ENCODE measurements around the gene ALK.
"Not testable (repeated sequence)": the region's sequence is repeated elsewhere in the genome, so short reads cannot be mapped to it uniquely, and the experiment has no call there.

Gene ALK

DNA sequence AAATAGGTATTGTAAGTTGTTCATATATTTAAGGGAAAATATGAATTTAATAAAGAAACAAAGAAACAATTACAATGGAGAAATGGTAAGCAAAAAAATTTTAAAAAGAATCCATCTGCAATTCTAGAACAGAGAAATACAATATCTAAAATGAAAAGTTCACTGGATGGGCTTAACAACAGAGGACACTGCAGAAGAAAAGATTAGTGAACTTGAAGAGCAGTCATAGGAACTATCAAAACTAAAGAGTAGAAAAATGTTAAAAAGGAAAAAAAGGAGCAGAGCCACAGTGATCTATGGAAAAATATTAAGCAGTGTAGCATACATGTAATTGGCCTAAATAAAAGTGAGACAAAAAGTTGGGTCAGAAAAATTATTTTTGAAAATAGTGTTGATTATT is 83.5 kb downstream of the ALK start:
- no peak for DNase-seq

DNA sequence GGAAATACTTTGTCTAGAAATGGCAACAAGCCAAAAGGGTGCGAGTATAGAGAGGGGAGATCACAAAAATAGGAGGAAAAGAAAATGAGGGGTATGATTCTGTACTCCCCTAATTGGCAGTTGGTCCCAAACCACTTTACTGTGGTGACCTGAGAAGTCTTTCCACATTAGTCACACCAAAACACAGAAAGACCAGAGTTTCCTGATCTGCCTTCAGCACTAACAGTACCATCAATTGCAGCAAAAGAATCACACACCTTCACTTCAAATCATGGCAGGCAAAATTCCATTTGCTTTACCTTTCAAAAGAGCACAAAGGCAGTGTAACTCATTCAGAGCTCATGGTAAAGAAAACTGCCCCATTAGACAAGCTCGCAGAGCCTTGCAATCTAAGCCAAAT is 86.8 kb downstream of the ALK start:
- DNase-seq, result no peak

DNA sequence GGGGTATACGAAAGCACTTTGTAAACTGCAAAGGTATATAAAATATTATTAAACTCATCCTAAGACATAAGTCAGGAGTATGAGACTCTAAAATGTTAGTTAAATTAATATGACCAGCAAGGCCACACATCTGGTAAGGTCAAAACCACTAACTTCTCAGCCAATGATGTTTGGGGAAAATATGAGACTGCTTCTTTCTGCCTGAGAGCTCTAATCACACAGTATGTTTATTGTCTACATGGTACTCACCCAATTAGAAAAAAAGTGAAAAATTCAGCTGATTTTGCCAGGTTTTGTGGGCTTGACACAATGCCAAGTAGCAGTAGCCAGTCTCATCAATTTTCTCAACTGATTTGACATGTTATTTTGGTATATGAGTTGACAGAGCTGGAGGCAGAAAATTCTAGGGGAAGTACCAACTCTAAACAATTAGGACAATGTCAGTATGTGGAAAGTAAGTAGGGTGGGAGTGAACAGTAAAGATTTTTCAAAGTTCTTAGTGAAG is 87.3 kb downstream of the ALK start:
- no peak for DNase-seq

DNA sequence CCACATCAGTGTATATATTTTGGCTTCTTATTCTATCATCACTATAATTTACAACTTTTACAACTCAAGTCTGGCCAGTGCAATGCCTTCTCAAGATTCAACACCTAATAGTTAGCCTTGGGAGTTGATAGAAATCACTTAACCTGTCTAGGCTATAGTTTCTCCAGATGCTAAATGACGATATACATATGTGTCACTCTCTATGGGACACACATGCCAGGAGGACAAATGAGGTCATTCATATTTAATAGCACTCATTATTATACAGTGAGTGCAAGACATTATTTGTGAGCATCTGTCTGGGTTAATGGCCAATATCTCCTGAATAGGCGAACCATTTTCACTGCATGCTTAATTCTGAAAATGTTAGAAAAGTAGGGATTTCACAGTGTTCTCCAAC is 89.8 kb downstream of the ALK start:
- no peak for DNase-seq

DNA sequence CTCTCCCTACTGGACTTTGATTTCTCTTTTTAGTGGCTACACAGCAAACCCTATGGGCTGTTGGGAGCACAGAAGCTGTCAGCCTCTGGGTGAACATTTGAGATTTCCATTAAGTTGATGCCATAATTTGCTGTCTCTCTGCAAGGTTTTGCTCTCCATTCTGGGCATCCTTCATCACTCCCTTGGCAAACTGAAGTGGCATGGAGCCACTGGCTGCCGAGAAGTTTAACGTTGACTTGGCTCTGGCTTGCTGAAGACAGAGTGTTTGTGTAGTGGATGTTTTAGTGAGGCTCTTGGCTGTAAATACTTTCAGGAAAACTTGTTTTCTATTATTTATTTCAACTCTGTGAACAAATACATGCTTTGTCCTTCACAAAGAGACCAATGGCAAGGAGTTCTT is 91.5 kb downstream of the ALK start:
- no peak for DNase-seq

DNA sequence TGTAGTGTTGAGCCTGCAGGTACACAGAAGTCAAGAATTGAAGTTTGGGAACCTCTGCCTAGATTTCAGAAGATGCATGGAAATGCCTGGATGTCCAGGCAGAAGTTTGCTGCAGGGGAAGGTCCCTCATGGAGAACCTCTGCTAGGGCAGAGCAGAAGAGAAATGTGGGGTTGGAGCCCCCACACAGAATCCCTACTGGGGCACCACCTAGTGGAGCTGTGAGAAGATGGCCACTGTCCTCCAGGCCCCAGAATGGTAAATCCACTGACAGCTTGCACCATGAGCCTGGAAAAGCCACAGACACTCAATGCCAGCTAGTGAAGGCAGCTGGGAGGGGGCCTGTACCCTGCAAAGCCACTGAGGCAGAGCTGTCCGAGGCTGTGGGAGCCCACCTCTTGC is 97.2 kb downstream of the ALK start:
- DNase-seq, result not testable (repeated sequence)

DNA sequence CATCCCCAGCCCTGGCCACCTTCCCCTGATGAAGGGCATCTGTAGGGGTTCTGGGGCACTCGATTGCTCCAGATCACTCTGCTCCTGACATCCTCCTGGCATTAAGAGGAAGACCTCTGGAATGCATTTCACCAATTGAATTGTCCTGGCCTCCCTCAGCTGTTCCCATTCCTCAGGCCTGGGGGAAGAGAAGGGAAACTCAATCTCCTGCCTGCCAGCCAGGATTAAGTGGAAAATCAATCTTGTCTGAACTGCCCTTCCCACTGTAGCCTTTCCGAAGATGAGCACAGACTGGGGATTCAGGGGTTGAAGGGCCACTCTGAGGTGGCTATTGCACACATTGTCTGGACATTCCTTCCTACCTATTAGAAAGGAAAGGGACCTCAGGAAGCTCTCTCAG is 99.8 kb downstream of the ALK start:
- DNase-seq, result no peak

DNA sequence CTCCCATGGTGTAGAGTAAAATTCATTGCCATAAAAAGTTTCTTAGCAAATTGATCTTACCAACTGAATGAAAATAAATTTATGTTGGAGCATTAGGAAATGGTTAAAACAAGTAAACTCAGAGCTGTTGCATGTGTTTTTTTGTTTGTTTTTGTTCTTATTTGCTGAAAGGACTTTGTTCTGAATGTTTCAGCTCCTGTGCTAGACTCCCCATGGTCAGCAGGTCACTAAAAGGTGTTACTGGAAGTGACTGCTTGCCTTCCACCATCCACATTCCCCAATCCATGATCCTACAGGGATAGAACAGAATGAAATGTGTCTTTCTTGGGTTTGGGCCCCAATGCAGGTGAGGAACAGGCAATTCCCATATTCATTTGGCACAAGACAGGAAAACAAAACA is 101.8 kb downstream of the ALK start:
- no peak for DNase-seq

DNA sequence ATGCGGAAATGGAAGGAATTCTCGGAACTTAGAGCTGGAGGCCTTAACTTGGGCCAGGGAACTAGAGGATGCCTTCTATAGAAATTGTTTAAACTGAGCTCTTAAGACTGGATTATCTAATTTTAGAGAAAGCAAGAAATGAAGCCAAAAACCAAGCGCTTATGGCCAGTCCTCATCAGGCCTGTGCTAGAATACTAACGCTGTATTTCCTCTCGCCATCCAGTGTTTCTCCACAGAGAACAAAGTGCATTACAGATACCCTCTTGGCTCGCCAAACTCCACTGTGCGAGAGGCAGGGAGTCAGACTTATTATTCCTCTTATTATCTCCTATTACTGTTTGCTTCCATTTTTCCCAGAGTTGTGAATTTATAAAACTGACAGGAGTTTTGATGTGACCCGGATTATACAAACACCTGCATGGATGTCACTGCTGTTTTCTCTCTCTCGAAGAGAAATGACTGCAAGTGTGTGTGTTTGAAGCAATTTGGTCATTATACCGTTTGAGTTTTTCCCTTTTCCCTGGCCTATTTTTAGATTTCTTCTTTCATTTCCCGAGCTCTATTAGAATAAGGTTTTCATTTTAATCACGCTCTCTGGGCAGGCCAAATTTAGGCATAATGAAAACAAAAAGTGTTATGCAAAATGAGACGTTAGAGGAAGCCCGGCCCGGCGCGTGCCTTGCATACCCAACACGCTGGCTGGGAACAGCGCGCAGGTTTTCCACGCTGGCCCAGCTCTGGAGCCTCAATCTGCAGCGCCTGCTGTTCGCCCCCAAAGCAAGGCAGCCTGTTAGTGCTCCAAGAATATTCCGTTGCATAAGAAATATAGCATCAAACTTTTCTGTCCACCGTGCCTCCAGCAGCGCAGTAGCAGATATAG is 103.3 kb downstream of the ALK start:
- no peak for DNase-seq

DNA sequence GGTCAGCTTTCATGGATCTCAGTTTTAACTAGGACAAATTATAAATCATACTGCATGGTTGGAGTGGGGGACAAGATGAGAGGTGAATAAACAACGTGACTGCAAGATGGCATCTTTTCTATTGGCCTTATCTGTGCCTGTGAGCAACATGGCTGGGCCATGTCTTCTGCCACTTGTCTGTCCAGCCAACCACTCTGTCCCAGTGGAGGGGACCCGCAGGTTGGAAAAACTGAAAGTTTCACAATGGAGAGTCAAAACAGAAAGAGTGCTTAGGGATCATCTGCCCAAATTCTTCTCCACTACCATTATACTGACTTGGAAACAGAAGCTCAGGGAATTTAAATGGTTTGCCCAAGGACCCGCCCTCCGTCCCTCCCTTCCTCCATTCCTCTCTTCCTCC is 104.1 kb downstream of the ALK start:
- DNase-seq, result no peak

DNA sequence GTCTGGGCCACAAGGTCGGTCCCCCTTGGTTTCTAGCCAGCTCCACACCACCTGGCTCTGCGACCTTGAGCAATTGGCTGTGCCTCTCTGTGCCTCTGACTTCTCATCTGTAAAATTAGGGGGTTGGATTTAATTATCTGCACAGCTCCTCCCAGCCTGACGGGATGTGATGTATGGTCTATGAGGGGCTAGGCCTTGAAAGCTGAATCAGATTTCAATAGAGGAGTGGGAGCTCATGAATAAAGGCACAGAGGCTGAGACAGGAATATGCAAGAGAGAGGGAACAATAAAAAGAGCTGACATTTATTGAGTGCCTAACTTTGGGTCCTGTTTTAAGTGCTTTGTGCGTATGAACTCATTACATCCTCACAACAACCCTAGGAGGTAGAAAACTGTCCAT is 104.7 kb downstream of the ALK start:
- DNase-seq, result no peak

DNA sequence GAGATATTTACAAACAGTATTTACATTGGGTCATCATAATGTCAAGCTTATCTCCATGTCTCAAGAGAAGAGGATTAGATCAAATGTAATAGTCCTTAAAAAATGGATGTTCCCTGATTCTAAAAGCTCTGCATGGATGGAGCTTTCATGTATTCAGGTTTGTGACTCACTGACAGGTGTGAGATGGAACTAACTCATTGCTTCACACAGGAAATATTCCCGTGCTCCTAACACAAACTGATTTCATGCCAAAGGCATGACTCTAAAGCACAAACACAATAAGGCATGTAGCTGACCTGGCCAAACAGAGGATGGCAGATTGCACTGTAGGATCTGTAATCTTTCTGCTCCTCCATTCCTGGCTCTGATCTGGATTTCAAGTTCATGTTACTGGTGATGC is 110.0 kb downstream of the ALK start:
- DNase-seq, result no peak

DNA sequence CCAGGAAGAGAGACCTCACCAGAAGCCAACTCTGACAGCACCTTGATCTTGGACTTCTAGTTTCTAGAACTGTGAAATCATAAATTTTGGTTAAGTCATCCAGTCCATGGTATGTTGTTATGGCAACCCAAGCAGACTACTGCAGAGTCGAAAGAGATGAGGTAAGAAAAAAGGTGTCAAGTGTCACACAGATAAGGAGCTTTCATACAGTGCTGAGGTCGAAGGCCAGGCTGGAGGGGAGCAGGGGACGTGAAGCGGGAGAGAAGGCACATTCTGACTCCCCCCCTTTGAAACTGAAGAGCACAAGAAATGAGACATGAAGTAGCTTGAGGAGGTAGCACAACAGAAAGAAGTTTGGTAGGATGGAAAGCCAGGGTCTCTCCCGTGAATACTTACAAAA is 110.4 kb downstream of the ALK start:
- DNase-seq, result no peak

DNA sequence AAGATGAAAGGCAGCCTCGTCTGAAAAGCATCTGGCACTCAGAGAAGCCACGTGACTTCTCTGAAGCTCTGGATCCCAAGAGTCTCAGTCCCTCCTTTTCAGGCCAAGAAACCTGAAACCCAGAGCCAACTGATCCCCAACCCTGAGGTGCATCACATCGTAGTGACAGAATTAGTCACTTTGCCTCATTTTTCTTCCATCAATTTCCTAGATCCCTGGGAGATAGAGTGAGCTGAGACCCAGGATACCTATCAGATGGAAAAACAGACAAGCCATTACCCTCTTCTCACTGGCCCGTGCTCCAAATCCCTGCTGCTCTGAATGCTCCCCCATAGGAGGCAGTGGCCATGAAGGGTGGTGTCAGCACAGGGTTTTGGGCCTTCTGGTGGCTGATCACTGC is 113.1 kb downstream of the ALK start:
- DNase-seq, result no peak

DNA sequence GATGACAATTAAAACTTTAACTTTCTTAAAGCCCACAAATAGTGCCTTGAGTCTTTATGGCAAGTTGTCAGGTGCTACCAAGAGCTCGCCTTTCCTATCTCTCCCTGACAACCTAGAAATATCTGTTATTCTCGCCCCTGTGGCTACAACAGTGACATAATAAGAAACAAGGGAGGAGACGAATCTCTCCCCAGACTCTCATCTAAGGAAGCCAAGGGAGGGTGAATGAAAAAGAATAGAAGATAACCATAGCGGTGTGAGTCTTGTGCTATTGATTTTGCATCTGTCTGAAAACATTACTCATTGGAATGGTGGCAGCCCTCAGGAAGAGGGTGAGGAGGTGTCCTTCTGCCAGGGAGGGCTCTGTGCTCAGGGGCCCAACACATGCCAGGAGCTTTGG is 114.3 kb downstream of the ALK start:
- DNase-seq, result no peak

DNA sequence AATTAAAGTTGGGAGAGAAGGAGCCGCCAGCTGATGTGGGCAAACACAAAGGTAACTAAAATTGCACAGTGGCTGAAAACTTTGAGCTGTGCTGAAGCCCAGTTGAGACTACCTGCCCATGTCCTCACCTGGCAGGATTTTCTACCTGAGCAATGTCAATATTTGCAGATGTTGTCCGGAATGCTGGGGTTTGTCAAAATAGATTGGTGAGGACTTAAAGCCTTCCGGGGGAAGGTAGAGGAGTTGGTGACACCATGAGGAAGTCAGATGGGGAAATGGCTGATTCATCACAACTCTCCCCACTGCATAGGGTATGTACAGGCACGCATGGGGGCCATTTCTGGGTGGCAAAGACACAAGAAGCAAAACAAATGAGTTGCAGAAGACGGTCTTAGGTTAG is 114.9 kb downstream of the ALK start:
- DNase-seq, result no peak

DNA sequence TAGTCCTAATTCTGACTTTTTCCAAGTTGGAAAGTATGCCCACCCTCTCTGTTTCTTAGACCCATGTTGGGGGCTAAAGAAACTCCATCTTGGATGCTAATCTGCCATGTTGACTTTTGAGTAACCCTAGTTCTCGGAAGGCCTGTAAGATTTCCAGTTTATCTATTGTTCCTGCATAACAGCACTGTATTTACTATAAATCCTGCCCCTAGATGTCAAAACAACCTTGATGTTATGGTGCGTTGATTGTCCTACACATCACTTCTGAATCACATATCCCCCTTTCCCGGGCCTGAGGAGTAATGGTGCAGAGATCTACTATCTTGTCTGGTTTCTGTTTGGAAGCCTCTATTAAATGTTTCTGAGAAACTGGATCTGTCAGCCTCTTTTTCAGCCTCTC is 116.7 kb downstream of the ALK start:
- DNase-seq, result no peak

DNA sequence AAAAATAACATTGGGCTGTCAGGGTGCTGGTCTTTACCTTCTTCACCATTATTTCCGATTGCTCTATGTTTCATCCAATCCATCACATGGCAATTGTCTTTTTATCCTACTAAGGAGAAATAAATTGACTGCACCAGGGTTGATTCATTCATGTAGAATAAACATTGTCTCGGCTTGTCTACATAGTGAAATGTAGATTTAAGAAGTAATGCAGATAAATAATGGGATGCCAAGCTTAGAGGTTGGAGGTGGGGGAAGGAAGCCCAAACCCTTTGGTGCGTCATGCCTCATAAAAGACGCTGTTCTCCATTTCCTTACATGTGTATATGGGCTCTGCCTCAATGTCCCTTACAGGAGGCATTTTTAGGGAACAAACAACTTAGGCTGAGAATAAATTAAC is 117.8 kb downstream of the ALK start:
- no peak for DNase-seq

DNA sequence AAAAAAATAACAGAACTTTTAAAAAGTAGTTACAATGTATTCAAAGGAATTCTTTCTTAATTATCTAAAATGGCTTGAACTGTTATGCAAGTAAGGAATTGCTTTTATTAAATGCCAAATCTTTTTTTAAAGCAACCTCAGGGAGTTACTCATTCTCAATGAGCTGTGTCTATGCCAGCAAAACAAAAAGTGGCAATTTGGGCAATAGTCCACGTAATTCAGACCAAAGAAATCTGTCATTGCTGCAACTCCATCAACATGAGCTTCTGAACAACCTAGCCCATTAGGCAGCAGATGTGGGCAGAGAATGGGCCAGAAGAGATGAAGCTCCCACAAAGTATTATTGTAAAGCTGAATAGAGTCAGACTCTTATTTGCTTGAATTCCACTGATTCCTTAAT is 118.4 kb downstream of the ALK start:
- no peak for DNase-seq

DNA sequence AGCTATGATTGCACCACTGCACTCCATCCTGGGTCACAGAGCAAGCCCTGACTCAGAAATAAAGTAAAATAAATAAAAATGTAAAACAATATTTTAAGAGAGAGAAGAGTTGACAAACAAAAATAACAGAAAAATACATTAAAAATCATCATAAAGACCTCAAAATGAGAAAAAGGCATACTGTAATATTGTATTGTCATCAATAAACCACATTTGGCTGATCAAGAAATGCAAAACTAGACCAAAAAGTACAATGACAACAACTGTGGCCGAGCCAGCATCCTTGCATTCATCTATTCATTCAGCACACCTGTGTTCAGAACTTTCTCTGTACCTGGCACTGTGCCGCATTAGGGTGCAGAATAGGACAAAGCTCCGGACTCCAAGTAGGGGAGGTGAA is 121.8 kb downstream of the ALK start:
- DNase-seq, result no peak

DNA sequence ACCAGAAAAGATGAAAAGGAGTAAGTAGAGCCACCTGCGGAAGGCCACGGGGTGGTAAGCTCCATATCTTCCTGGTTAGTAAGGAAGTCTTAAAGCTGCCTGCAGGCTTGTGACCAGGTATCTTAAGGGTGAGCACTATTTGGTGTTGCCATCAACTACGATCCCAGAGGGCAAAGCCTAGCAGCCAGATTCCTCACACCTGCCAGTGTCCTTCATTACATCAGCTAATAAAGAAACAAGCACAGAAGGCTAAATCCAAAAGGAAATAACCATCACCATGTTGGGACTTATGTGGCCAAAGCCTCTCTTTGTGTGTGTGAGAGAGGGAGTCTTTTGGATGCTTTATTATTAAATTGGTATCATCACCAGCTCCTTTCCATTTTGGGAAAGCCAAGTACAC is 123.5 kb downstream of the ALK start:
- no peak for DNase-seq

DNA sequence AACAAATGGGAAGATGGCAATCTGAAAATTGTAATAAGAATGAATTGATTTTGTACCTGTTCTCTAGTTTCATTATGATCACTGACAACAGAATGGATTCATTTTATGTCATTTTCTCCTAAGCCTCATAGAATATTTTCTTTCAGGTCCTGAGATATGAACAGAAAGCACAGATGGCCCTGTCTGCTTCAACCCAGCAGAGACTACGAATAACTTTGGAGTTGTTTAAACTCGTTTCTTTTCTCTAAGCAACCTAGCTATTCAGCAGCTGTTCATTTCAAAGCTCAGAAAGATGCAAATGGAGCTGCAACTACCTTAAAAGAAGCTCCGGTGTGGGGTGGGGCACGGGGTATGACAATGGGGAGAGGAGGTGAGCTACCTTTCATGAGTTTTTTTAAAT is 124.9 kb downstream of the ALK start:
- no peak for DNase-seq

DNA sequence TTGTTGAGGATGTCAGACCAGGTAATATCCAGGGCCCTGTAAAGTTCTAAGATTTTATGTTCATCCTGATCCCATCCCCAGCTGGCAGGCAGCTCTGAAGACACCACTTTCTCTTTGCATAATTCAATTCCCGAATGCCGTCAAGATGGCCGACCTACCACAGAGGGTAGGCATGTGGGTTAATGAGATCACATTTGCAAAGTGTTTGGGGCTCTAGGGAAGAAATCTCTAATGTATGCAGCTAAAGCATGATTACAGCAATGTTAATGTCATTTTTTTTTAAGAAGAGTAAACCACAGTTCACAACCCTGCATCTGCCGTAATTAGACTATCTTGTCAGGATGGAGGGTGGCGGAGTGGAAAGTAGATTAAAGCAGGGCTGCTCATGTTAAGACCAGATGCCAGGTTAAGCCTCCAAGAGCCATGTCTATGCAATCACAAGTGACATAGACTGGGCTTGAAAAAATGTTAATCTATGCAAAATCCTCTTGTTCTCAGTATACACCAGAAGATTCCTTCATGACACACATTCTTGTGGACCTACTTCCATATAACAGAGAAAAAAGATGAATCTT is 131.4 kb downstream of the ALK start:
- DNase-seq, result no peak

Measured in SHP77 (cell line).